ENCODE measurements around the gene P2RX5. TPM values are rescaled to one million over a fixed set of nuclear protein-coding genes. Genes with fewer than 3 reads are reported as not detected.

P2RX5 gene
- total and polyA plus RNA-seq, 2 experiments from 2014 or later, result 7.5 to 13.6 TPM

DNA sequence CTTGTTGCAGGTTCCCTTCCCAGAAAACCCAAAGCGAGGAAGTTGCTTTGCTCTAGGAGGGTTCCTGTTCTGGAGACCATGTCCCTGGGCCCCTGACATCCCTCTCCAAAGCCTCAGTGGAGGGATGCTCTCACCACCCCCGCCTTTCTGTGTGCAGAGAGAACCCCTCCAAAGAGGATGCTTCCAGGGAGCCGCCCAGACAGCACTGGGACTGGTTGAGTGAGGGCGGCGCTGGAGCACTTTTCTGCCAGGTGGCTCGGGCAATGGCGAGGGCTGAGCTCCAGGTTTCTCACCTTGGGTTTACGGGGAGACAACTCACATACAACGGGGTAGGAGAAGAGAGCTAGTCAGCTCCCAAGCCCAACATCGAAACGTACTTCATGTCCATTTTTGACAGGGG, 20.1 kb downstream of the P2RX5 start:
- Histone ChIP-seq H3K79me2 (replicated peaks; ENCODE audit: insufficient read depth) (peaks cover under 1% of the 10 kb centered on the region; the same call in 1 of the 2 replicates), H4K20me1 (replicated peaks; ENCODE audit: insufficient read depth) (no peaks in the 10 kb centered on the region), H3K4me3 (no peak overlapping the region), H3K27me3 (ENCODE audit: insufficient read depth) (no peaks in the 10 kb centered on the region), H3K4me2 (no peak overlapping the region), H2AFZ (no peak overlapping the region), H3K4me1 (ENCODE audit: insufficient read depth) (no peaks in the 10 kb centered on the region), H3F3A (replicated peaks; ENCODE audit: low read depth) (0 out of 2 replicates have a peak, but pooled peaks cover 6% of the 10 kb centered on the region), H3K36me3 (ENCODE audit: insufficient read depth) (no peaks in the 10 kb centered on the region), H3K9me2 (ENCODE audit: insufficient read depth) (no peaks in the 10 kb centered on the region), H3K27ac (ENCODE audit: low read depth) (no peak overlapping the region)
- DNase-seq (ENCODE audit: low spot score) (no peak), ATAC-seq (no peak)
- H3K4me1 Mint-ChIP-seq, result peaks cover 13% of the 10 kb centered on the region
- TF ChIP-seq EZH2phosphoT487 (IDR thresholded peaks at IDR 0.05; ENCODE audit: unreplicated experiment) (no peak), POLR2AphosphoS5 (IDR thresholded peaks at IDR 0.05; ENCODE audit: low read depth) (no peak), EZH2 (IDR thresholded peaks at IDR 0.05; ENCODE audit: low read depth, unreplicated experiment) (no peak), NANOG (IDR thresholded peaks at IDR 0.05; ENCODE audit: borderline replicate concordance) (no peak), STAT1 (IDR thresholded peaks at IDR 0.05; ENCODE audit: unreplicated experiment) (no peak), JUNB (IDR thresholded peaks at IDR 0.05; ENCODE audit: unreplicated experiment) (no peak), CREB1 (CRISPR knock-in tag; IDR thresholded peaks at IDR 0.05; ENCODE audit: low read depth) (no peak), ZNF331 (CRISPR knock-in tag; IDR thresholded peaks at IDR 0.05; ENCODE audit: low read depth) (no peak), ZNF114 (CRISPR knock-in tag; IDR thresholded peaks at IDR 0.05) (no peak)
- TF ChIP-seq, protein P1, sequence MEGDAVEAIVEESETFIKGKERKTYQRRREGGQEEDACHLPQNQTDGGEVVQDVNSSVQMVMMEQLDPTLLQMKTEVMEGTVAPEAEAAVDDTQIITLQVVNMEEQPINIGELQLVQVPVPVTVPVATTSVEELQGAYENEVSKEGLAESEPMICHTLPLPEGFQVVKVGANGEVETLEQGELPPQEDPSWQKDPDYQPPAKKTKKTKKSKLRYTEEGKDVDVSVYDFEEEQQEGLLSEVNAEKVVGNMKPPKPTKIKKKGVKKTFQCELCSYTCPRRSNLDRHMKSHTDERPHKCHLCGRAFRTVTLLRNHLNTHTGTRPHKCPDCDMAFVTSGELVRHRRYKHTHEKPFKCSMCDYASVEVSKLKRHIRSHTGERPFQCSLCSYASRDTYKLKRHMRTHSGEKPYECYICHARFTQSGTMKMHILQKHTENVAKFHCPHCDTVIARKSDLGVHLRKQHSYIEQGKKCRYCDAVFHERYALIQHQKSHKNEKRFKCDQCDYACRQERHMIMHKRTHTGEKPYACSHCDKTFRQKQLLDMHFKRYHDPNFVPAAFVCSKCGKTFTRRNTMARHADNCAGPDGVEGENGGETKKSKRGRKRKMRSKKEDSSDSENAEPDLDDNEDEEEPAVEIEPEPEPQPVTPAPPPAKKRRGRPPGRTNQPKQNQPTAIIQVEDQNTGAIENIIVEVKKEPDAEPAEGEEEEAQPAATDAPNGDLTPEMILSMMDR (conservative IDR thresholded peaks at IDR 0.05; ENCODE audit: low read depth in 2 of 2), result no peak
- TF ChIP-seq, protein P2, sequence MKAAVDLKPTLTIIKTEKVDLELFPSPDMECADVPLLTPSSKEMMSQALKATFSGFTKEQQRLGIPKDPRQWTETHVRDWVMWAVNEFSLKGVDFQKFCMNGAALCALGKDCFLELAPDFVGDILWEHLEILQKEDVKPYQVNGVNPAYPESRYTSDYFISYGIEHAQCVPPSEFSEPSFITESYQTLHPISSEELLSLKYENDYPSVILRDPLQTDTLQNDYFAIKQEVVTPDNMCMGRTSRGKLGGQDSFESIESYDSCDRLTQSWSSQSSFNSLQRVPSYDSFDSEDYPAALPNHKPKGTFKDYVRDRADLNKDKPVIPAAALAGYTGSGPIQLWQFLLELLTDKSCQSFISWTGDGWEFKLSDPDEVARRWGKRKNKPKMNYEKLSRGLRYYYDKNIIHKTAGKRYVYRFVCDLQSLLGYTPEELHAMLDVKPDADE (IDR thresholded peaks at IDR 0.05), result no peak
- TF ChIP-seq, protein P3, sequence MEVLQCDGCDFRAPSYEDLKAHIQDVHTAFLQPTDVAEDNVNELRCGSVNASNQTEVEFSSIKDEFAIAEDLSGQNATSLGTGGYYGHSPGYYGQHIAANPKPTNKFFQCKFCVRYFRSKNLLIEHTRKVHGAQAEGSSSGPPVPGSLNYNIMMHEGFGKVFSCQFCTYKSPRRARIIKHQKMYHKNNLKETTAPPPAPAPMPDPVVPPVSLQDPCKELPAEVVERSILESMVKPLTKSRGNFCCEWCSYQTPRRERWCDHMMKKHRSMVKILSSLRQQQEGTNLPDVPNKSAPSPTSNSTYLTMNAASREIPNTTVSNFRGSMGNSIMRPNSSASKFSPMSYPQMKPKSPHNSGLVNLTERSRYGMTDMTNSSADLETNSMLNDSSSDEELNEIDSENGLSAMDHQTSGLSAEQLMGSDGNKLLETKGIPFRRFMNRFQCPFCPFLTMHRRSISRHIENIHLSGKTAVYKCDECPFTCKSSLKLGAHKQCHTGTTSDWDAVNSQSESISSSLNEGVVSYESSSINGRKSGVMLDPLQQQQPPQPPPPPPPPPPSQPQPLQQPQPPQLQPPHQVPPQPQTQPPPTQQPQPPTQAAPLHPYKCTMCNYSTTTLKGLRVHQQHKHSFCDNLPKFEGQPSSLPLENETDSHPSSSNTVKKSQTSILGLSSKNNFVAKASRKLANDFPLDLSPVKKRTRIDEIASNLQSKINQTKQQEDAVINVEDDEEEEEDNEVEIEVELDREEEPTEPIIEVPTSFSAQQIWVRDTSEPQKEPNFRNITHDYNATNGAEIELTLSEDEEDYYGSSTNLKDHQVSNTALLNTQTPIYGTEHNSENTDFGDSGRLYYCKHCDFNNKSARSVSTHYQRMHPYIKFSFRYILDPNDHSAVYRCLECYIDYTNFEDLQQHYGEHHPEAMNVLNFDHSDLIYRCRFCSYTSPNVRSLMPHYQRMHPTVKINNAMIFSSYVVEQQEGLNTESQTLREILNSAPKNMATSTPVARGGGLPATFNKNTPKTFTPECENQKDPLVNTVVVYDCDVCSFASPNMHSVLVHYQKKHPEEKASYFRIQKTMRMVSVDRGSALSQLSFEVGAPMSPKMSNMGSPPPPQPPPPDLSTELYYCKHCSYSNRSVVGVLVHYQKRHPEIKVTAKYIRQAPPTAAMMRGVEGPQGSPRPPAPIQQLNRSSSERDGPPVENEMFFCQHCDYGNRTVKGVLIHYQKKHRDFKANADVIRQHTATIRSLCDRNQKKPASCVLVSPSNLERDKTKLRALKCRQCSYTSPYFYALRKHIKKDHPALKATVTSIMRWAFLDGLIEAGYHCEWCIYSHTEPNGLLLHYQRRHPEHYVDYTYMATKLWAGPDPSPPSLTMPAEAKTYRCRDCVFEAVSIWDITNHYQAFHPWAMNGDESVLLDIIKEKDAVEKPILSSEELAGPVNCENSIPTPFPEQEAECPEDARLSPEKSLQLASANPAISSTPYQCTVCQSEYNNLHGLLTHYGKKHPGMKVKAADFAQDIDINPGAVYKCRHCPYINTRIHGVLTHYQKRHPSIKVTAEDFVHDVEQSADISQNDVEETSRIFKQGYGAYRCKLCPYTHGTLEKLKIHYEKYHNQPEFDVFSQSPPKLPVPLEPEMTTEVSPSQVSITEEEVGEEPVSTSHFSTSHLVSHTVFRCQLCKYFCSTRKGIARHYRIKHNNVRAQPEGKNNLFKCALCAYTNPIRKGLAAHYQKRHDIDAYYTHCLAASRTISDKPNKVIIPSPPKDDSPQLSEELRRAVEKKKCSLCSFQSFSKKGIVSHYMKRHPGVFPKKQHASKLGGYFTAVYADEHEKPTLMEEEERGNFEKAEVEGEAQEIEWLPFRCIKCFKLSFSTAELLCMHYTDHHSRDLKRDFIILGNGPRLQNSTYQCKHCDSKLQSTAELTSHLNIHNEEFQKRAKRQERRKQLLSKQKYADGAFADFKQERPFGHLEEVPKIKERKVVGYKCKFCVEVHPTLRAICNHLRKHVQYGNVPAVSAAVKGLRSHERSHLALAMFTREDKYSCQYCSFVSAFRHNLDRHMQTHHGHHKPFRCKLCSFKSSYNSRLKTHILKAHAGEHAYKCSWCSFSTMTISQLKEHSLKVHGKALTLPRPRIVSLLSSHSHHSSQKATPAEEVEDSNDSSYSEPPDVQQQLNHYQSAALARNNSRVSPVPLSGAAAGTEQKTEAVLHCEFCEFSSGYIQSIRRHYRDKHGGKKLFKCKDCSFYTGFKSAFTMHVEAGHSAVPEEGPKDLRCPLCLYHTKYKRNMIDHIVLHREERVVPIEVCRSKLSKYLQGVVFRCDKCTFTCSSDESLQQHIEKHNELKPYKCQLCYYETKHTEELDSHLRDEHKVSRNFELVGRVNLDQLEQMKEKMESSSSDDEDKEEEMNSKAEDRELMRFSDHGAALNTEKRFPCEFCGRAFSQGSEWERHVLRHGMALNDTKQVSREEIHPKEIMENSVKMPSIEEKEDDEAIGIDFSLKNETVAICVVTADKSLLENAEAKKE (CRISPR knock-in tag; IDR thresholded peaks at IDR 0.05), result no peak
- TF ChIP-seq, protein P4, sequence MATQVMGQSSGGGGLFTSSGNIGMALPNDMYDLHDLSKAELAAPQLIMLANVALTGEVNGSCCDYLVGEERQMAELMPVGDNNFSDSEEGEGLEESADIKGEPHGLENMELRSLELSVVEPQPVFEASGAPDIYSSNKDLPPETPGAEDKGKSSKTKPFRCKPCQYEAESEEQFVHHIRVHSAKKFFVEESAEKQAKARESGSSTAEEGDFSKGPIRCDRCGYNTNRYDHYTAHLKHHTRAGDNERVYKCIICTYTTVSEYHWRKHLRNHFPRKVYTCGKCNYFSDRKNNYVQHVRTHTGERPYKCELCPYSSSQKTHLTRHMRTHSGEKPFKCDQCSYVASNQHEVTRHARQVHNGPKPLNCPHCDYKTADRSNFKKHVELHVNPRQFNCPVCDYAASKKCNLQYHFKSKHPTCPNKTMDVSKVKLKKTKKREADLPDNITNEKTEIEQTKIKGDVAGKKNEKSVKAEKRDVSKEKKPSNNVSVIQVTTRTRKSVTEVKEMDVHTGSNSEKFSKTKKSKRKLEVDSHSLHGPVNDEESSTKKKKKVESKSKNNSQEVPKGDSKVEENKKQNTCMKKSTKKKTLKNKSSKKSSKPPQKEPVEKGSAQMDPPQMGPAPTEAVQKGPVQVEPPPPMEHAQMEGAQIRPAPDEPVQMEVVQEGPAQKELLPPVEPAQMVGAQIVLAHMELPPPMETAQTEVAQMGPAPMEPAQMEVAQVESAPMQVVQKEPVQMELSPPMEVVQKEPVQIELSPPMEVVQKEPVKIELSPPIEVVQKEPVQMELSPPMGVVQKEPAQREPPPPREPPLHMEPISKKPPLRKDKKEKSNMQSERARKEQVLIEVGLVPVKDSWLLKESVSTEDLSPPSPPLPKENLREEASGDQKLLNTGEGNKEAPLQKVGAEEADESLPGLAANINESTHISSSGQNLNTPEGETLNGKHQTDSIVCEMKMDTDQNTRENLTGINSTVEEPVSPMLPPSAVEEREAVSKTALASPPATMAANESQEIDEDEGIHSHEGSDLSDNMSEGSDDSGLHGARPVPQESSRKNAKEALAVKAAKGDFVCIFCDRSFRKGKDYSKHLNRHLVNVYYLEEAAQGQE (IDR thresholded peaks at IDR 0.05; ENCODE audit: unreplicated experiment), result no peak
- no peak overlapping the region for H3K4me3 Mint-ChIP-seq
- H3K9me3 Mint-ChIP-seq, result no peaks in the 10 kb centered on the region
- 0 out of 3 replicates have a peak, but pooled peaks cover 4% of the 10 kb centered on the region for H3K36me3 Mint-ChIP-seq (ENCODE audit: low read depth)
- H3K27ac Mint-ChIP-seq, result no peak overlapping the region
- H3K27me3 Mint-ChIP-seq (ENCODE audit: insufficient read depth, low read depth, poor library complexity), result peaks cover 2% of the 10 kb centered on the region

All from GM23338 (cell line).